WTC11 (cell line): ENCODE results near the gene CYP11A1.

Experiments used
- ATF6 ChIP-seq: sonication (generic); formaldehyde crosslinking; IDR thresholded peaks from 2 replicates; pipeline ENCODE4 v1.8.1; 2023; ENCODE audit warnings: mild to moderate bottlenecking, missing genetic modification reagents
- SMAD4 ChIP-seq: sonication (generic); formaldehyde crosslinking; IDR thresholded peaks from 2 replicates; pipeline ENCODE4 v1.8.0; 2022; ENCODE audit warnings: mild to moderate bottlenecking, missing genetic modification reagents
- TF ChIP-seq, protein P1 (sequence below): fragments of 200-600 bp; IDR thresholded peaks from 2 replicates; pipeline ENCODE4 v1.8.0; 2022; ENCODE audit warnings: antibody characterized with exemption
- TF ChIP-seq, protein P2 (sequence below): sonication (generic); formaldehyde crosslinking; IDR thresholded peaks from 2 replicates; pipeline ENCODE4 v1.8.1; 2023; ENCODE audit warnings: mild to moderate bottlenecking, missing genetic modification reagents, moderate library complexity

DNA sequence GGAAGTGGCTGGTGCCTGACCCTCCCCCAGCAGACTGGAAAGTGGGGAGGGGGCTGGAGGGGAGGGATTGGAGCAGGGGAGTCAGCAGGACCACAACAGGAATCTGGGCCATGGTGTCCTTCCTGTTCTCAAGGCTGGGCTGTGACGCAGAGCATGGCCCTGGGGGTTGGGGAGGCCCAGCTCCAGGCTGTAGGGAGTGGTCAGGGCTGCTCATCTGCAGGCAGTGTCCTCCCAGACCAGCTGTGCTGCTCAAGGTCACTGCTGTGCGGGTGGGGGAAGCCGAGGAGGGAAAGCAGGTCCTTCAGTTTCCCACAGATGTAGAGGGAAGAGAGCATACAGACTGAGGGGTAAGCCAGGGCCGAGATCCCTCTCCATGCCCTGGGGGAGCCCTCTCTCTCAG lies 40.7 kb downstream of the CYP11A1 start:
- TF ChIP-seq, protein P1, sequence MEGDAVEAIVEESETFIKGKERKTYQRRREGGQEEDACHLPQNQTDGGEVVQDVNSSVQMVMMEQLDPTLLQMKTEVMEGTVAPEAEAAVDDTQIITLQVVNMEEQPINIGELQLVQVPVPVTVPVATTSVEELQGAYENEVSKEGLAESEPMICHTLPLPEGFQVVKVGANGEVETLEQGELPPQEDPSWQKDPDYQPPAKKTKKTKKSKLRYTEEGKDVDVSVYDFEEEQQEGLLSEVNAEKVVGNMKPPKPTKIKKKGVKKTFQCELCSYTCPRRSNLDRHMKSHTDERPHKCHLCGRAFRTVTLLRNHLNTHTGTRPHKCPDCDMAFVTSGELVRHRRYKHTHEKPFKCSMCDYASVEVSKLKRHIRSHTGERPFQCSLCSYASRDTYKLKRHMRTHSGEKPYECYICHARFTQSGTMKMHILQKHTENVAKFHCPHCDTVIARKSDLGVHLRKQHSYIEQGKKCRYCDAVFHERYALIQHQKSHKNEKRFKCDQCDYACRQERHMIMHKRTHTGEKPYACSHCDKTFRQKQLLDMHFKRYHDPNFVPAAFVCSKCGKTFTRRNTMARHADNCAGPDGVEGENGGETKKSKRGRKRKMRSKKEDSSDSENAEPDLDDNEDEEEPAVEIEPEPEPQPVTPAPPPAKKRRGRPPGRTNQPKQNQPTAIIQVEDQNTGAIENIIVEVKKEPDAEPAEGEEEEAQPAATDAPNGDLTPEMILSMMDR = no peak
- TF ChIP-seq SMAD4 (CRISPR knock-in tag) = no peak
- no peak for TF ChIP-seq ATF6 (CRISPR knock-in tag)
- TF ChIP-seq, protein P2, sequence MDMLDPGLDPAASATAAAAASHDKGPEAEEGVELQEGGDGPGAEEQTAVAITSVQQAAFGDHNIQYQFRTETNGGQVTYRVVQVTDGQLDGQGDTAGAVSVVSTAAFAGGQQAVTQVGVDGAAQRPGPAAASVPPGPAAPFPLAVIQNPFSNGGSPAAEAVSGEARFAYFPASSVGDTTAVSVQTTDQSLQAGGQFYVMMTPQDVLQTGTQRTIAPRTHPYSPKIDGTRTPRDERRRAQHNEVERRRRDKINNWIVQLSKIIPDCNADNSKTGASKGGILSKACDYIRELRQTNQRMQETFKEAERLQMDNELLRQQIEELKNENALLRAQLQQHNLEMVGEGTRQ (CRISPR knock-in tag) = no peak
